GM12878 (cell line): ENCODE results near the gene IGF1R. TPM values are rescaled to one million over a fixed set of nuclear protein-coding genes. Genes with fewer than 3 reads are reported as not detected.

Source experiments
- ELK1 ChIP-seq: IDR thresholded peaks from 2 replicates; pipeline ENCODE4 v1.6.1; 2012; ENCODE audit warnings: low read depth, low read length, improper control_type of control experiment
- MEF2A ChIP-seq: IDR thresholded peaks from 2 replicates; pipeline ENCODE4 v1.6.1; 2011; ENCODE audit warnings: low read depth, mild to moderate bottlenecking, low read length, moderate library complexity; ENCODE audit not compliant: insufficient read depth
- NR2C2 ChIP-seq: IDR thresholded peaks from 2 replicates; pipeline ENCODE4 v1.6.1; 2011; ENCODE audit warnings: borderline replicate concordance, low read depth; ENCODE audit not compliant: control insufficient read depth, insufficient read length
- PBX3 ChIP-seq: IDR thresholded peaks from 2 replicates; pipeline ENCODE4 v1.6.1; 2011; ENCODE audit warnings: mild to moderate bottlenecking, low read depth, low read length, moderate library complexity; ENCODE audit not compliant: insufficient replicate concordance
- POU2F2 ChIP-seq: IDR thresholded peaks from 3 replicates; pipeline ENCODE4 v1.6.1; 2011; ENCODE audit warnings: low read depth, mild to moderate bottlenecking, low read length, borderline replicate concordance
- RB1 ChIP-seq: fragments of 450-650 bp; formaldehyde crosslinking; IDR thresholded peaks from 2 replicates; pipeline ENCODE4 v1.6.1; 2017; ENCODE audit warnings: mild to moderate bottlenecking, borderline replicate concordance
- ZBTB33 ChIP-seq: fragments of 450-650 bp; IDR thresholded peaks from 2 replicates; pipeline ENCODE4 v1.6.1; 2017; ENCODE audit warnings: mild to moderate bottlenecking
- ZNF217 ChIP-seq: fragments of 450-650 bp; IDR thresholded peaks from 2 replicates; pipeline ENCODE4 v1.6.1; 2017; ENCODE audit warnings: antibody characterized with exemption, mild to moderate bottlenecking
- polyA plus RNA-seq, 11 experiments: library from polyadenylated mRNA; depleted of rRNA in 4 of 11; unstranded in 6 of 11; stranded (reverse) in 5 of 11; fragments of >200 nt; fragmentation: Nextera tagmentation in 4 of 11; fragmentation: Illumina TruSeq in 1 of 11; extraction: Ambion mirVana in 4 of 11; extraction: Trizol in 1 of 11; gene quantifications; 1 replicate in 1 of 11; 2 replicates in 10 of 11; pipeline versions ENCODE4 v1.2.1 to v1.2.3, GENCODE V29; 2011 to 2016; ENCODE audit warnings: inconsistent platforms in 2 of 11, missing spikeins in 2 of 11, low read depth in 1 of 11
- total RNA-seq, 4 experiments: library from RNA; depleted of rRNA in 3 of 4; stranded (reverse); fragments of >200 nt in 3 of 4; fragmentation: Illumina TruSeq in 1 of 4; extraction: Trizol in 1 of 4; gene quantifications; 2 replicates each; pipeline versions ENCODE4 v1.2.1 to v1.2.3, GENCODE V29; 2013 to 2021

The IGF1R gene
- total and polyA plus RNA-seq, 10 of the 15 experiments (the other 5 are each of a cell fraction or from before 2014, with no cell fraction given), result 0.03 to 2.7 (median 0.66) TPM

- no peak for TF ChIP-seq PBX3
- TF ChIP-seq POU2F2, result no peak
- no peak for TF ChIP-seq ZNF217
- no peak for TF ChIP-seq ZBTB33
- no peak for TF ChIP-seq NR2C2
- TF ChIP-seq ELK1, result no peak
- no peak for TF ChIP-seq RB1
- no peak for TF ChIP-seq MEF2A
- TF ChIP-seq, all 136 proteins: peak for 0
Measured at GRCh38 chr15:98715401-98715800, 67.1 kb downstream of the IGF1R start (continued).
